GM12878 (cell line): ENCODE data around the gene ETV6. TPM values are rescaled to one million over a fixed set of nuclear protein-coding genes. Genes with fewer than 3 reads are reported as not detected.

ENCODE experiments used
- ATAC-seq: fragments of 200-7000 bp; cut with Tn5 transposase; 3 replicates; pipeline ENCODE4 v1.9.1; 2020; ENCODE audit warnings: mild to moderate bottlenecking, moderate library complexity
- BruUV-seq: library from RNA; stranded (reverse); fragments of 400-500 nt; replicated peaks from 2 replicates; lab custom pipeline; 2021; lab: Mats Ljungman, UMichigan
- CTCF ChIA-PET: fragments of 300-600 bp; sonication (Branson Sonifier 250); formaldehyde crosslinking; extraction: SDS; loops from one replicate; lab custom pipeline; 2021; ENCODE audit warnings: inconsistent platforms; lab: Yijun Ruan, JAX
- POLR2A ChIA-PET: fragments of 350-600 bp; formaldehyde crosslinking; extraction: SDS; loops from one replicate; lab custom pipeline; 2021; ENCODE audit warnings: inconsistent platforms; lab: Charles Lee
- RAD21 ChIA-PET: fragments of 300-600 bp; sonication (Branson Sonifier 250); formaldehyde crosslinking; loops from one replicate; lab custom pipeline; 2023; ENCODE audit warnings: antibody characterized with exemption; ENCODE audit not compliant: unreplicated experiment; lab: Charles Lee
- SMC1A ChIA-PET: fragments of 300-600 bp; sonication (Branson Sonifier 250); formaldehyde crosslinking; loops from one replicate; lab custom pipeline; 2023; ENCODE audit not compliant: unreplicated experiment, uncharacterized antibody; lab: Charles Lee
- DNase-seq: peaks from one replicate; pipeline ENCODE4 v3.0.0-alpha.2; 2011; ENCODE audit warnings: low read depth, low spot score
- FAIRE-seq: peaks from 3 replicates; lab custom pipeline; 2011; peaks lifted over from hg19 to GRCh38; lab: Jason Lieb, UNC
- H2AFZ ChIP-seq: 2 replicates; pipeline ENCODE4 v1.6.0; 2011; ENCODE audit warnings: low read depth, low read length, control low read depth; ENCODE audit not compliant: control insufficient read depth
- H3K27ac ChIP-seq: 2 replicates; pipeline ENCODE4 v1.5.1; 2011; ENCODE audit warnings: control low read depth; ENCODE audit not compliant: control insufficient read depth, insufficient read depth
- H3K27me3 ChIP-seq, 2 experiments: replicated peaks in 1 of 2; 2 replicates each; pipeline versions ENCODE4 v1.6.0 to v1.6.1; 2011; ENCODE audit warnings: low read length in 1 of 2; ENCODE audit not compliant: control insufficient read depth in 2 of 2, insufficient read depth in 2 of 2
- H3K36me3 ChIP-seq, 2 experiments: 2 replicates each; pipeline ENCODE4 v1.5.1; 2011; ENCODE audit warnings: low read length in 1 of 2; ENCODE audit not compliant: control insufficient read depth in 2 of 2, insufficient read depth in 2 of 2
- H3K4me1 ChIP-seq: 2 replicates; pipeline ENCODE4 v1.6.1; 2011; ENCODE audit warnings: mild to moderate bottlenecking, low read length, moderate library complexity, mixed read lengths; ENCODE audit not compliant: control insufficient read depth, insufficient read depth
- H3K4me2 ChIP-seq: 2 replicates; pipeline ENCODE4 v1.6.0; 2011; ENCODE audit warnings: control low read depth; ENCODE audit not compliant: control insufficient read depth, insufficient read depth
- H3K4me3 ChIP-seq: fragments of 200-600 bp; sonication (generic); 2 replicates; pipeline ENCODE4 v1.5.1; 2016
- H3K79me2 ChIP-seq: 2 replicates; pipeline ENCODE4 v1.6.0; 2011; ENCODE audit warnings: low read length; ENCODE audit not compliant: control insufficient read depth, insufficient read depth
- H3K9ac ChIP-seq: 2 replicates; pipeline ENCODE4 v1.8.0; 2011; ENCODE audit warnings: low read length, control low read depth, mixed read lengths; ENCODE audit not compliant: control insufficient read depth, insufficient read depth
- H3K9me3 ChIP-seq: replicated peaks from 3 replicates; pipeline ENCODE4 v1.5.1; 2011; ENCODE audit warnings: mild to moderate bottlenecking, low read length; ENCODE audit not compliant: control insufficient read depth, insufficient read depth
- H4K20me1 ChIP-seq: 2 replicates; pipeline ENCODE4 v1.6.0; 2011; ENCODE audit not compliant: control insufficient read depth, insufficient read depth
- HCFC1 ChIP-seq: fragments of 150-350 bp; IDR thresholded peaks from 2 replicates; pipeline ENCODE4 v1.6.1; 2014; ENCODE audit warnings: low read length
- LARP7 ChIP-seq: fragments of 450-650 bp; IDR thresholded peaks from 2 replicates; pipeline ENCODE4 v1.6.1; 2017; ENCODE audit warnings: mild to moderate bottlenecking
- POLR2AphosphoS2 ChIP-seq: IDR thresholded peaks from 2 replicates; pipeline ENCODE4 v1.6.1; 2011; ENCODE audit warnings: low read depth, mild to moderate bottlenecking, low read length, improper control_type of control experiment, moderate library complexity
- WGBS: methylation state at CpG from one replicate; pipeline ENCODE4 v1.1.6; 2016; ENCODE audit warnings: low lambda C conversion rate; ENCODE audit not compliant: insufficient replicate concordance, insufficient coverage; ENCODE audit errors: missing lambda C conversion rate; 5-methylcytosine and 5-hydroxymethylcytosine counted together
- in situ Hi-C: fragments of 300-500 bp; cut with MboI; formaldehyde crosslinking; loops from 9 replicates; pipeline ENCODE4 v1.14.3; 2018; ENCODE audit warnings: mixed read lengths
- intact Hi-C: fragments of 100-400 bp; cut with micrococcal nuclease; formaldehyde crosslinking; loops from one replicate; pipeline ENCODE4 v1.14.2; 2022; ENCODE audit not compliant: unreplicated experiment
- polyA plus RNA-seq, 11 experiments: library from polyadenylated mRNA; depleted of rRNA in 4 of 11; unstranded in 6 of 11; stranded (reverse) in 5 of 11; fragments of >200 nt; fragmentation: Nextera tagmentation in 4 of 11; fragmentation: Illumina TruSeq in 1 of 11; extraction: Ambion mirVana in 4 of 11; extraction: Trizol in 1 of 11; gene quantifications; 1 replicate in 1 of 11; 2 replicates in 10 of 11; pipeline versions ENCODE4 v1.2.1 to v1.2.3, GENCODE V29; 2011 to 2016; ENCODE audit warnings: inconsistent platforms in 2 of 11, missing spikeins in 2 of 11, low read depth in 1 of 11
- total RNA-seq, 4 experiments: library from RNA; depleted of rRNA in 3 of 4; stranded (reverse); fragments of >200 nt in 3 of 4; fragmentation: Illumina TruSeq in 1 of 4; extraction: Trizol in 1 of 4; gene quantifications; 2 replicates each; pipeline versions ENCODE4 v1.2.1 to v1.2.3, GENCODE V29; 2013 to 2021
- TF ChIP-seq, protein P1 (sequence below): fragments of 450-650 bp; IDR thresholded peaks from 2 replicates; pipeline ENCODE4 v1.6.1; 2018; ENCODE audit warnings: borderline replicate concordance, mild to moderate bottlenecking; ENCODE audit not compliant: partially characterized antibody
- TF ChIP-seq, protein P2 (sequence below): fragments of 450-650 bp; IDR thresholded peaks from 2 replicates; pipeline ENCODE4 v1.6.1; 2016; ENCODE audit warnings: mild to moderate bottlenecking

The ETV6 gene
- total and polyA plus RNA-seq, 10 of the 15 experiments (the other 5 are each of a cell fraction or from before 2014, with no cell fraction given) = 6.6 to 74.8 (median 24.6) TPM

DNA sequence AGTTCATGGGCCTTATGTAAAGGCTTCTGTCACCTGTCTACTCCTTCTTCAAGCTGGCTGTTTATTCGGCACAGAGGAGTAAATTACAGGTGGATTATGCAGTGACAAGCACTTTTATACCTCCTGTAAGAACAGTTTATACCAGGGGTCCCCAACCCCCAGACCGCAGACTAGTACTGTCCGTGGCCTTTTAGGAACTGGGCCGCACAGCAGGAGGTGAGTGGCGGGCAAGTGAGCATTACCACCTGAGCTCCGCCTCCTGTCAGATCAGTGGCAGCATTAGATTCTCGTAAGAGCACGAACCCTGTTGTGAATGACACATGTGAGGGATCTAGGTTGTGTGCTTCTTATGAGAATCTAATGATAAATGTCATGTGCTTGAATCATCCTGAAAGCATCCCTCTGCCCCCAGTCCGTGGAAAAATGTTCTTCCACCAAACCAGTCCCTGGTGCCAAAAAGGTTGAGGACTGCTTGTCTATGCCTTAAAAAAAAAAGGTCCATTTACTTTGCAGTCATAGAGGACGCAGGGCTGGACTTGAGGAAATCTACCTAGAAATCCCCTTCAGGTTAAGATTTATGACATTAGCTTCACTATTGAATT is 78.8 kb downstream of the ETV6 start:
- Histone ChIP-seq H4K20me1 (no peaks in the 10 kb centered on the region), H3K4me3 (no peak overlapping the region), H3K9me3 (peaks cover 2% of the 10 kb centered on the region; the same call in 2 of the 3 replicates), H3K79me2 (peaks cover 95% of the 10 kb centered on the region), H3K36me3 (peaks cover 10 to 15% of the 10 kb centered on the region in 2 experiments), H2AFZ (no peak overlapping the region), H3K27ac (peak overlapping the region; percentile 89), H3K4me1 (peaks cover 93% of the 10 kb centered on the region), H3K9ac (peak overlapping the region; percentile 82; the same call in 1 of the 2 replicates), H3K27me3 (no peaks in the 10 kb centered on the region), H3K4me2 (peak overlapping the region; percentile 73)
- no peak for DNase-seq
- TF ChIP-seq, protein P1, sequence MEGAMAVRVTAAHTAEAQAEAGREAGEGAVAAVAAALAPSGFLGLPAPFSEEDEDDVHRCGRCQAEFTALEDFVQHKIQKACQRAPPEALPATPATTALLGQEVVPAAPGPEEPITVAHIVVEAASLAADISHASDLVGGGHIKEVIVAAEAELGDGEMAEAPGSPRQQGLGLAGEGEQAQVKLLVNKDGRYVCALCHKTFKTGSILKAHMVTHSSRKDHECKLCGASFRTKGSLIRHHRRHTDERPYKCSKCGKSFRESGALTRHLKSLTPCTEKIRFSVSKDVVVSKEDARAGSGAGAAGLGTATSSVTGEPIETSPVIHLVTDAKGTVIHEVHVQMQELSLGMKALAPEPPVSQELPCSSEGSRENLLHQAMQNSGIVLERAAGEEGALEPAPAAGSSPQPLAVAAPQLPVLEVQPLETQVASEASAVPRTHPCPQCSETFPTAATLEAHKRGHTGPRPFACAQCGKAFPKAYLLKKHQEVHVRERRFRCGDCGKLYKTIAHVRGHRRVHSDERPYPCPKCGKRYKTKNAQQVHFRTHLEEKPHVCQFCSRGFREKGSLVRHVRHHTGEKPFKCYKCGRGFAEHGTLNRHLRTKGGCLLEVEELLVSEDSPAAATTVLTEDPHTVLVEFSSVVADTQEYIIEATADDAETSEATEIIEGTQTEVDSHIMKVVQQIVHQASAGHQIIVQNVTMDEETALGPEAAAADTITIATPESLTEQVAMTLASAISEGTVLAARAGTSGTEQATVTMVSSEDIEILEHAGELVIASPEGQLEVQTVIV = no peak
- 0 out of 2 replicates have a peak, but pooled peaks have one; percentile 63 for TF ChIP-seq LARP7
- TF ChIP-seq POLR2AphosphoS2 = no peak
- TF ChIP-seq HCFC1 = no peak
- TF ChIP-seq, protein P2, sequence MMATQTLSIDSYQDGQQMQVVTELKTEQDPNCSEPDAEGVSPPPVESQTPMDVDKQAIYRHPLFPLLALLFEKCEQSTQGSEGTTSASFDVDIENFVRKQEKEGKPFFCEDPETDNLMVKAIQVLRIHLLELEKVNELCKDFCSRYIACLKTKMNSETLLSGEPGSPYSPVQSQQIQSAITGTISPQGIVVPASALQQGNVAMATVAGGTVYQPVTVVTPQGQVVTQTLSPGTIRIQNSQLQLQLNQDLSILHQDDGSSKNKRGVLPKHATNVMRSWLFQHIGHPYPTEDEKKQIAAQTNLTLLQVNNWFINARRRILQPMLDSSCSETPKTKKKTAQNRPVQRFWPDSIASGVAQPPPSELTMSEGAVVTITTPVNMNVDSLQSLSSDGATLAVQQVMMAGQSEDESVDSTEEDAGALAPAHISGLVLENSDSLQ = peak; percentile 52; the same call in 1 of the 2 replicates
- POLR2A ChIA-PET = interaction anchor here (0.5 to 4.4 kb wide), 18 partner anchors 10 to 969 kb away, joined by 3 to 30 read pairs (median 6); no protein-coding TSS in a partner anchor
- intact Hi-C loops = no loop called here
- SMC1A ChIA-PET = interaction anchor here (0.9 to 21.5 kb wide), 22 partner anchors 10 to 305 kb away, joined by 3 to 433 read pairs (median 5); no protein-coding TSS in a partner anchor
- CTCF ChIA-PET = interaction anchor here (0.7 to 6.8 kb wide), 12 partner anchors 9 to 305 kb away, joined by 3 to 43 read pairs (median 5); no protein-coding TSS in a partner anchor
- in situ Hi-C loops = loop anchor here (5.0 kb wide), 1 partner anchor 76 kb away; no protein-coding TSS in a partner anchor
- ATAC-seq = no peak
- FAIRE-seq = no peak
- RAD21 ChIA-PET = interaction anchor here (0.8 to 19.9 kb wide), 16 partner anchors 9 to 304 kb away, joined by 3 to 497 read pairs (median 14); partner anchors contain the start of gene ETV6
- BruUV-seq = no TSS peak
- 87% methylated on average over 10 of the region's 10 CpGs for WGBS
